Measurements from ENCODE around the gene APLF.
"Not testable (repeated sequence)": the region's sequence is repeated elsewhere in the genome, so short reads cannot be mapped to it uniquely, and the experiment has no call there.

The APLF gene

DNA sequence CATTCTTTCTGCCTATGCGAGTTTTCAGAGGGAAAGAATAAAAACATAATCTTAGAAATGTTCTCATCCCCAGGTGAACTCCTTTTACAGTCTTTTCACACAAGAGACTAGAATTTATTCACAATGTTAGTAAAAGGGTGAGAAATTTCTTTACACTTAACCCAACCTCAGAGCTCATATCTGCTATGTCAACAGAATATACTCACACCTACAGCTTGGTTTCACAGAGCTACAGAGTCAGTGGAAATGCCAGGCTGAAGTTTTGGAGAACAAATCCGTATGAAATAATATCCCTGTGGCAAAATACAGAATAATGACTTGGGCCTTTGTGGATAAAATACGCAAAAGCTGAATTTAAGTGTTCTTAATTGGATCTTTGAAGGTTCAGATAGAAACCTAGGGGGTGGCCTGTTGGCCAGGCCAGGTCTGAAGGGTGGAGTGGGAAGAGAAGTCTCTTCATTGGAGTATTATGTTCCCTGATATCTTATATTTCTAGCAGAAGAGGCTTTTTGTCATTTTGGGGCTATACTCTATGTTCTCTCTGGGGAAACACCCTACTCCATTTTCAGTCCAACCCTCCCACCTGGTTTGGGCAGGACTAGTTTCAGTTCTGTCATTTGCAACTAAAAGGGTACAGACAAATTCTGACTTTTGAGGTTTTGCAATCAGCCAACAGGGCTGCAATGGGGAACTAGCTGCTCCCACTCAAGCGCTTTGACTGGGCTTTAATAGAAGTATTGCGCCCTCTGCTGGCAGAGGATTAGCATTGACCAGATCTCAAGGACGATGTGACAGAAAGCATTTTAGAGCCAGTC lies 26.0 kb upstream of the APLF start:
- peak; percentile 85 for DNase-seq

DNA sequence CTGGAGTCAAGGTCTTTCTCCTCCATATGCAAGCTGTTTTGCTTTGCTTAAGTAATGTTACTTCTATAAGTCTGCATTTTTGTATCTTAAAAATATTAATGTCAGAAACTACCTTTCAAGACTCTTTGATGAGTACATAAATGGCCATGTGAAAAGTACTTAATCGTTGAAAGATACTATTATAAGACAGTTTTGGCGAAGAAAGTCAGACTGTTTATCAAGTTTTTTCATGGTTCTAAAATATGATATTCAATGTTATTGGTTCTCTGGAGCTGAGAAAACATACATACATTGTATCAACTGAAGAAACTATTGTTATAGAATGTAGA lies 25.4 kb upstream of the APLF start:
- DNase-seq, result no peak

DNA sequence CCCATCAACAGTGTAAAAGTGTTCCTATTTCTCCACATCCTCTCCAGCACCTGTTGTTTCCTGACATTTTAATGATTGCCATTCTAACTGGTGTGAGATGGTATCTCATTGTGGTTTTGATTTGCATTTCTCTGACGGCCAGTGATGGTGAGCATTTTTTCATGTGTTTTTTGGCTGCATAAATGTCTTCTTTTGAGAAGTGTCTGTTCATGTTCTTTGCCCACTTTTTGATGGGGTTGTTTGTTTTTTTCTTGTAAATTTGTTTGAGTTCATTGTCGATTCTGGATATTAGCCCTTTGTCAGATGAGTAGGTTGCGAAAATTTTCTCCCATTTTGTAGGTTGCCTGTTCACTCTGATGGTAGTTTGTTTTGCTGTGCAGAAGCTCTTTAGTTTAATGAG lies 21.0 kb upstream of the APLF start:
- not testable (repeated sequence) for DNase-seq

DNA sequence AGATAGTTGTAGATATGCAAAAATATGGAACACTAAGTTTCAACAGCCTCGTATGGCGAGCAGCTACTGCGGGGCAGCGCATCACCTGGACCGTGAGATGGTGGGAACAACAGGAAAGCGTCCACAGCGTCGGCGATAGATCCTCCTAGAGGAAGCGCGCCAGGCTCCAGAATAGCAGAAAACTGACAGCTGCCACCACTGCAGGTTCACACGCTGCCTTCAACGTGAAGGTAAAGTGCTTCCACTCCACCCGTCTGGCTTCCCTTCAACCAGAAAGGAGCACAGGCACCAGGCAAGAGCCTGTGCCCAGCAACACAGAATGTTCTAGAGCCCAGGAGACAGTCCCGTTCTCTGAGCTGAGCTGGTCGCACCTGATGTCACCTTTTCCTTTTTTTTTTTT lies 20.3 kb upstream of the APLF start:
- no peak for DNase-seq

- DNase-seq, result no peak
Measured at GRCh38 chr2:68448671-68449653, 18.4 kb upstream of the APLF start.

GRCh38 chr2:68452158-68452900 lies 15.1 kb upstream of the APLF start:
- DNase-seq, result no peak

GRCh38 chr2:68453761-68454360 lies 13.5 kb upstream of the APLF start:
- no peak for DNase-seq

GRCh38 chr2:68454719-68455118 lies 12.7 kb upstream of the APLF start:
- no peak for DNase-seq

DNA sequence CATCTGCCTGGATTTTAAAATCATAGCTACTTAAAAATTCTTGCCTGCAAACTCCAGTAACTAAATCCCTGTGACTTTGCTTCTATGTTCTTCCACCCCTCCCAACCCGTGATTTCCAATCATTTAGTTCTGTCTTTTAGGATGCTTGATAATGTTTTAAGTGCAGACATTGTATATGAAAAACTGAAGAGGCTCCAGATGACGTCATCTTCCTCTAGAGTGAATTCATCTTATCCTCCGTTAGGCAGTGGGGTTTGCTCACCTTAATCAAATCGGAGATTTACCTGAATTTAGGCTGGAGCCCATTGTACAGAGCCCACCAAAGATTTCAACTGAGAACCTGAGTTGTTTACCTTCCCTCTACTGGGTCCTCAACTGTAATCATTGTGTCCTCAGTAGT lies 11.2 kb upstream of the APLF start:
- no peak for DNase-seq

DNA sequence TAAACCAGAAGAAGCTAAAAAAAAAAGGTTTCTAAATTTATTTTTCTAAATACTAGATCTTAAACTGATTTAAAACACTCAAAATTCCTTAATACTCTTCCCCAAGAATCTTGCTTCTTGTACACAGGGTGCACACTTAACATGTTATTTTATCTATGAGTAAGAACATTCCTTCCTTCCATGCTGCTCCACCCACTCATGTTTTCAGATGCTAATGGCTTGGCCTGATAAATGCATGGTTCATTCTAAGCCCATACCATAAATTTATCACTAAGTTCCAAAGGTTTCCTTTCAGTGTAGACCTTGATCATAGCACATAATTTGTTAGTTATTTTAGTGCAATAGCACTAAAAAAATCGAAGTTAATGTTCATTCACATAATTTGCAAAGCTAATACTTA lies 8.4 kb upstream of the APLF start:
- no peak for DNase-seq

- no peak for DNase-seq
Measured at GRCh38 chr2:68463287-68463877, 4.0 kb upstream of the APLF start.

GRCh38 chr2:68464651-68465050 lies 2.7 kb upstream of the APLF start:
- DNase-seq, result no peak

DNA sequence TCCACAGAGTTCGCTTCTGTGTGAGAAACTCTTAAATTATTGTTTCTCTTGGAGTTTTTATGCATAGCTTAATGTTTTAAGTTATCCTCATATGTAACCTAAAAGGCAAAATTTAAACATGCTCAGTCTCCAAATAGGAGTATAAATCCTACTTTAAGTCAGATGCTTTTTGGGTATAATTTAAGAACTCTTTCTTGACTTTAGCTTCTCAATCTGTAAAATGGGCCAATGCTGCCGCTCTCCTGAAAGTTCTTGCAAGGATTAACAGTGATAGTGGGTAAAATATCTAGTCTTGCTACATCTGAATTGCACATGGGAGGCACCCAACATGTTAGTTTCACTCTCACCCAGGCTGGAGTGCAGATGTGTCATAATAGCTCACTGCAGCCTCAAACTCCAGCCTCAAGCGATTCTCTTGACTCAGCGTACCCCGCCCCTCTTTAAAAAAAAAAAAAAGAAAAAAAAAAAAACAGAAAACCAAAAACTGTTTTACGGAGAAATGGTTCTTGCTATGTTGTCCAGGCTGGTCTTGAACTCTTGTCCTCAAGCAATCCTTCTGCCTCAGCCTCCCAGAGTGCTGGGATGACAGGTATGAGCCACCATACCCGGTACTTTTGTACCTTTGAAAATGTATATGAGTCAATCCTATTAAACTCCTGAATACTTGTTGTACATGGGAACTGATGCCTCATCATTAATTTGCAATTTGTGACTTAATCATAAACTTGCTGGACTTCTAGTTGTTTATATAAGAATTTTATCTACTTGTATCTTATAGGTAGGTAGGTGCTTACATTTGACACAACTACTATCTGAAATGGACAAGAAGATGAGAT lies 2.1 kb upstream of the APLF start:
- DNase-seq, result peak; percentile 55

- peak; percentile 78 for DNase-seq
Measured at GRCh38 chr2:68466361-68466777, 1.0 kb upstream of the APLF start.

DNA sequence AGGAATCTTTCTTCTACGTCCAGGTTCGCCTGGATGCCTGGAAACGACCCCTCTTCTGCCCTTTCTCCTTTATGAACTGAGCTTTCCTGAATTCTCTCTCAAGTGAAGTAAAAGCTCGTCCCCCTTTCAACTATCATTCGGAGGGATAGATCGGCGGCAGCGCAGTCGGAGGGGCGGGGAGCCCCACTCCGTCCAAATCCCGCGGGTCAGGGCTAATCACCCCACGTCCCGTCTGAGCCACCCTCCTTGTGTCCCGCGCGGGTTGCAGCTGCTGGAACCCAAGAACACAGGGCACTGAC lies 658 bp upstream of the APLF start:
- no peak for DNase-seq

DNA sequence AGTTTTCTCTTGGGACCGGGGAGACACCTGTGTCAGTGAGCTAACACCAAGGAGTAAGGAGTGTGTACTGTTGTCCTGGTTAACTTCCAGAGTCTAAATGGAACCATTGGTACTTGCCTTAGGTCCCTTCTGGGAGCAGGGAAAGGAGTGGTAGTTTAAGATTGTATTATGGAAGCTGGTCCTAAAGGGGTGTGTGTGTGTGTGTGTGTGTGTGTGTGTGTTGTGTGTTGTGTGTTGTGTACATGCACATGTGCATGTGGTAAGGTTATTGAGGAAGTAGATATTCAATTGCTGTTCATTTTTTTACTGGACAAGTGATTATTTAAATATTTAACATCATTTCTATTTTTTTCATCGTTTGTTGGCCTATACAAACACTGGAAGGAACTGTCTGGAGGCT lies 1.4 kb downstream of the APLF start:
- DNase-seq, result no peak

- no peak for DNase-seq
Measured at GRCh38 chr2:68469935-68470334, 2.5 kb downstream of the APLF start.

GRCh38 chr2:68471385-68471784 lies 4.0 kb downstream of the APLF start:
- no peak for DNase-seq

DNA sequence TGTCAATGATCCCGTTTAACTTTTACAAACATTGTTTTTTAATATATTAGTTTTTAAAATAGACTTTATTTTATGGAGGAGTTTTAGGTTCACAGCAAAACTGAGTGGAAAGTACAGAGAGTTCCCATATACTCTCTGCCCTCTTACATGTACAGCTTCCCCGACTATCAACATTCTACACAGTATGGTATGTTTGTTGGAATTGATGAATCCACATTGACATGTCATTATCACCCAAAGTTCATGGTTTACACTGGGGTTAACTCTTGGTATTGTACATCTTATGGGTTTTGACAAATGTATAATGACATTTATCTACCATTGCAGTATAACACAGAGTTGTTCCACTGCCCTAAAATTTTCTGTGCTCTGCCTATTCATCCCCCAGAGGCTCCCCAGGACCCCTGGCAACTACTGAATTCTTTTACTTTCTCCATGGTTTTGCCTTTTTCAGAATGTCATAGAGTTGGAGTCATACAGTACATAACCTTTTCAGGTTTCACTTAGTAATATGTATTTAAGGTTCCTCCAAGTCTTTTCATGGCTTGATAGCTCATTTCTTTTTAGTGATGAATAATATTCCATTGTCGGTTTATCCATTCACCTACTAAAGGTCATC lies 5.5 kb downstream of the APLF start:
- DNase-seq, result no peak

GRCh38 chr2:68475110-68475509 lies 7.7 kb downstream of the APLF start:
- no peak for DNase-seq

- DNase-seq, result no peak
Measured at GRCh38 chr2:68475576-68475975, 8.2 kb downstream of the APLF start.

Measured in CD4-positive, alpha-beta T cell treated with Interleukin-6 for 4 hours (primary cell).